Measurements from ENCODE around the gene LRP5.
A peak's percentile ranks its signal among the peaks of the same experiment; 100 is the strongest.

Gene LRP5

DNA sequence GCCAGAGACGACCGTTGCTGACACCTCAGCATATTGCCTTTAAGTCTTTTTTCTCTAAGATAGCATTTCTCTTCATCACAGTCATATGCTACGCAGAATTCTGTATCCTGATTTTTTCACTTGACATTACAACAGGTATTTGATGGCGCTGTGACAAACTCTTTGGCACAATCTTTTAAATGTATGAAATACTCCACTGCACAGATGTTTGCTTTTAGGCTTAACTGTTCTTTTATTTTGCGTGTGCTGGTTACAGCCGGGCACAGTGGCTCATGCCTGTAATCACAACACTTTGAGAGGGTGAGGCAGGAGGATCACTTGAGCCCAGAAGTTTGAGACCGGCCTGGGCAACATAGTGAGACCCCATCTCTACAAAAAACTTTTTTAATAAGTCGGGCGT, 96.1 kb downstream of the LRP5 start:
- TF ChIP-seq SIN3A (IDR thresholded peaks at IDR 0.05; ENCODE audit: borderline replicate concordance, insufficient read depth, low read length) (no peak), TAF1 (IDR thresholded peaks at IDR 0.05; ENCODE audit: borderline replicate concordance, insufficient read depth, low read length) (no peak), FOXP2 (optimal IDR thresholded peaks at IDR 0.05; ENCODE audit: borderline replicate concordance, extremely low read depth, extremely low read length, insufficient read depth) (no peak), POLR2AphosphoS5 (IDR thresholded peaks at IDR 0.05; ENCODE audit: low read depth, low read length) (no peak)
- TF ChIP-seq, protein P1, sequence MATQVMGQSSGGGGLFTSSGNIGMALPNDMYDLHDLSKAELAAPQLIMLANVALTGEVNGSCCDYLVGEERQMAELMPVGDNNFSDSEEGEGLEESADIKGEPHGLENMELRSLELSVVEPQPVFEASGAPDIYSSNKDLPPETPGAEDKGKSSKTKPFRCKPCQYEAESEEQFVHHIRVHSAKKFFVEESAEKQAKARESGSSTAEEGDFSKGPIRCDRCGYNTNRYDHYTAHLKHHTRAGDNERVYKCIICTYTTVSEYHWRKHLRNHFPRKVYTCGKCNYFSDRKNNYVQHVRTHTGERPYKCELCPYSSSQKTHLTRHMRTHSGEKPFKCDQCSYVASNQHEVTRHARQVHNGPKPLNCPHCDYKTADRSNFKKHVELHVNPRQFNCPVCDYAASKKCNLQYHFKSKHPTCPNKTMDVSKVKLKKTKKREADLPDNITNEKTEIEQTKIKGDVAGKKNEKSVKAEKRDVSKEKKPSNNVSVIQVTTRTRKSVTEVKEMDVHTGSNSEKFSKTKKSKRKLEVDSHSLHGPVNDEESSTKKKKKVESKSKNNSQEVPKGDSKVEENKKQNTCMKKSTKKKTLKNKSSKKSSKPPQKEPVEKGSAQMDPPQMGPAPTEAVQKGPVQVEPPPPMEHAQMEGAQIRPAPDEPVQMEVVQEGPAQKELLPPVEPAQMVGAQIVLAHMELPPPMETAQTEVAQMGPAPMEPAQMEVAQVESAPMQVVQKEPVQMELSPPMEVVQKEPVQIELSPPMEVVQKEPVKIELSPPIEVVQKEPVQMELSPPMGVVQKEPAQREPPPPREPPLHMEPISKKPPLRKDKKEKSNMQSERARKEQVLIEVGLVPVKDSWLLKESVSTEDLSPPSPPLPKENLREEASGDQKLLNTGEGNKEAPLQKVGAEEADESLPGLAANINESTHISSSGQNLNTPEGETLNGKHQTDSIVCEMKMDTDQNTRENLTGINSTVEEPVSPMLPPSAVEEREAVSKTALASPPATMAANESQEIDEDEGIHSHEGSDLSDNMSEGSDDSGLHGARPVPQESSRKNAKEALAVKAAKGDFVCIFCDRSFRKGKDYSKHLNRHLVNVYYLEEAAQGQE (IDR thresholded peaks at IDR 0.05; ENCODE audit: insufficient read depth in 1 of 2, low read depth in 2 of 2, low read length in 2 of 2) = no peak

DNA sequence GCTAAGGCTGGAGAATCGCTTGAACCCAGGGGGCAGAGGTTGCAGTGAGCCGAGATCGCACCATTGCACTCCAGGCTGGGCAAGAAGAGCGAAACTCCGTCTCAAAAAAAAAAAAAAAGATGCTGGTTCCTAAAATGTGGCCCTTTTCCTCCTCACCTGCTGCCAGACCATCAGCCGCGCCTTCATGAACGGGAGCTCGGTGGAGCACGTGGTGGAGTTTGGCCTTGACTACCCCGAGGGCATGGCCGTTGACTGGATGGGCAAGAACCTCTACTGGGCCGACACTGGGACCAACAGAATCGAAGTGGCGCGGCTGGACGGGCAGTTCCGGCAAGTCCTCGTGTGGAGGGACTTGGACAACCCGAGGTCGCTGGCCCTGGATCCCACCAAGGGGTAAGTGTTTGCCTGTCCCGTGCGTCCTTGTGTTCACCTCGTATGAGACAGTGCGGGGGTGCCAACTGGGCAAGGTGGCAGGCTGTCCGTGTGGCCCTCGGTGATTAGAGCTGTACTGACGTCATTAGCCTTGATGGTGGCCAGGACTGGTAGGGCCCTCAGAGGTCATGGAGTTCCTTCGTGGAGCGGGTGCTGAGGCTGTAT, 97.5 kb downstream of the LRP5 start:
- TF ChIP-seq POLR2AphosphoS5 (IDR thresholded peaks at IDR 0.05; ENCODE audit: low read depth, low read length) (no peak), FOXP2 (optimal IDR thresholded peaks at IDR 0.05; ENCODE audit: borderline replicate concordance, extremely low read depth, extremely low read length, insufficient read depth) (no peak), TAF1 (IDR thresholded peaks at IDR 0.05; ENCODE audit: borderline replicate concordance, insufficient read depth, low read length) (no peak), SIN3A (IDR thresholded peaks at IDR 0.05; ENCODE audit: borderline replicate concordance, insufficient read depth, low read length) (no peak)
- TF ChIP-seq, protein P1 (IDR thresholded peaks at IDR 0.05; ENCODE audit: insufficient read depth in 1 of 2, low read depth in 2 of 2, low read length in 2 of 2) = no peak

DNA sequence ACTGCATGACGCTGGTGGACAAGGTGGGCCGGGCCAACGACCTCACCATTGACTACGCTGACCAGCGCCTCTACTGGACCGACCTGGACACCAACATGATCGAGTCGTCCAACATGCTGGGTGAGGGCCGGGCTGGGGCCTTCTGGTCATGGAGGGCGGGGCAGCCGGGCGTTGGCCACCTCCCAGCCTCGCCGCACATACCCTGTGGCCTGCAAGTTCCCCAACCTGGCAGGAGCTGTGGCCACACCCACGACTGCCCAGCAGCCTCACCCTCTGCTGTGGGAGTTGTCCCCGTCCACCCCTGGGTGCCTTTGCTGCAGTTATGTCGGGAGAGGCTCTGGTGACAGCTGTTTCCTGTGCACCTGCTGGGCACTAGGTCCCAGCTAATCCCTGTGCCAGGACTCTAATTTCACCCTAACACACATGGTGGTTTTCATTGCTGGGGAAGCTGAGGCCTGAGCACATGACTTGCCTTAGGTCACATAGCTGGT, 99.2 kb downstream of the LRP5 start:
- TF ChIP-seq TAF1 (IDR thresholded peaks at IDR 0.05; ENCODE audit: borderline replicate concordance, insufficient read depth, low read length) = no peak
- TF ChIP-seq FOXP2 (optimal IDR thresholded peaks at IDR 0.05; ENCODE audit: borderline replicate concordance, extremely low read depth, extremely low read length, insufficient read depth) = no peak
- TF ChIP-seq, protein P1 (IDR thresholded peaks at IDR 0.05; ENCODE audit: insufficient read depth in 1 of 2, low read depth in 2 of 2, low read length in 2 of 2) = no peak
- no peak for TF ChIP-seq SIN3A (IDR thresholded peaks at IDR 0.05; ENCODE audit: borderline replicate concordance, insufficient read depth, low read length)
- no peak for TF ChIP-seq POLR2AphosphoS5 (IDR thresholded peaks at IDR 0.05; ENCODE audit: low read depth, low read length)

DNA sequence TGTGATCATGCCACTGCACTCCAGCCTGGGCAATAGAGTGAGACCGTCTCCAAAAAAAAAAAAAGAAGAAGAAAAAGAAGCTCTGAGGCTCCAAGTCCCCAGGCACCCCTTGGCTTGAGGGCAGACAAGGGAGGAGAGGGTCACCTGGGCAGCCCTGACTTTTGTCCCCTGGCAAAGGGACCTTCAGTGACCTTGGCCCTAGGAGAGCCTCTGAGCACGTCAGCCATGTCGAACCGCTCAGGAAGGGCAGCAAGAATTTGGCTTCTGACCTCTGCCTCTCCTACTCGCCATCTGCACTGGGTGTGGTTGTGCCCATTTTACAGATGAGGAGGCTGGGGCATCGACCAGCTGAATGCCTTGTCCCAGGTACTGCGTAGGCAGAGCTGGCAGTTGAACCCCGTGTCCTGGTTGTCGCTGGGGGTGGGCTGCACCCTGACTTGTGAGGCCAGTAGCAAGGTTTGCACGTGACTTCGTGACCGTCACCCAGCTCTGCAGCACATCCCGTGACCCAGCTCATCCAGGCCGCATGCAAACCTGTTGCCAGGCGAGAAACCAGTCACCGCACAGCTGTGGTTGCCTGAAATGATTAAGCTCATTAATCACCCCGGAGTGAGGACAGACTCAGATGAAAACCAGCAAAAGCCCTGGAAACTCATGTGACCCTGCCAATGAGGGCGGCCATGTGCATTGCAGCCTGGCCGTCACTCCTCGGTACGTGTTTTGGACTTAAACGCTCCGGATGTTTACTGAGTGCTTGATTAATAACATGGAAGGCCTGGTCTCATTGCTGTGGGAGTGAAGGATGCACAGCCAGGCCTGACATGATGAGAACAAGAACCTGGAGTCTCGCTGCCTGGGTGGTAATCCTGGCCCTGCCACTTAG, 100.4 kb downstream of the LRP5 start:
- no peak for TF ChIP-seq POLR2AphosphoS5 (IDR thresholded peaks at IDR 0.05; ENCODE audit: low read depth, low read length)
- TF ChIP-seq SIN3A (IDR thresholded peaks at IDR 0.05; ENCODE audit: borderline replicate concordance, insufficient read depth, low read length) = no peak
- peak; percentile 42 for TF ChIP-seq FOXP2 (optimal IDR thresholded peaks at IDR 0.05; ENCODE audit: borderline replicate concordance, extremely low read depth, extremely low read length, insufficient read depth)

DNA sequence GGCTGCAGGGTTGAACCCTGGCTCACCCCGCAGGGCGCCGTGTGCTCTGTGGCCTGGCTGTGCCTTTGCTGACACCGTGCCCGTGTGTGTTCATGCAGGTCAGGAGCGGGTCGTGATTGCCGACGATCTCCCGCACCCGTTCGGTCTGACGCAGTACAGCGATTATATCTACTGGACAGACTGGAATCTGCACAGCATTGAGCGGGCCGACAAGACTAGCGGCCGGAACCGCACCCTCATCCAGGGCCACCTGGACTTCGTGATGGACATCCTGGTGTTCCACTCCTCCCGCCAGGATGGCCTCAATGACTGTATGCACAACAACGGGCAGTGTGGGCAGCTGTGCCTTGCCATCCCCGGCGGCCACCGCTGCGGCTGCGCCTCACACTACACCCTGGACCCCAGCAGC, 101.2 kb downstream of the LRP5 start:
- TF ChIP-seq FOXP2 (optimal IDR thresholded peaks at IDR 0.05; ENCODE audit: borderline replicate concordance, extremely low read depth, extremely low read length, insufficient read depth) = no peak
- no peak for TF ChIP-seq POLR2AphosphoS5 (IDR thresholded peaks at IDR 0.05; ENCODE audit: low read depth, low read length)
- TF ChIP-seq SIN3A (IDR thresholded peaks at IDR 0.05; ENCODE audit: borderline replicate concordance, insufficient read depth, low read length) = no peak
- TF ChIP-seq, protein P1 (IDR thresholded peaks at IDR 0.05; ENCODE audit: insufficient read depth in 1 of 2, low read depth in 2 of 2, low read length in 2 of 2) = no peak
- TF ChIP-seq TAF1 (IDR thresholded peaks at IDR 0.05; ENCODE audit: borderline replicate concordance, insufficient read depth, low read length) = no peak
